ENCODE data around the gene NUP93. TPM values are rescaled to one million over a fixed set of nuclear protein-coding genes. Genes with fewer than 3 reads are reported as not detected.

Gene NUP93
- total RNA-seq, 4 donors from 2014 or later = 27.3 to 195 (median 31.4) TPM

- peaks cover 0 to 13% (median 0%) of the 10 kb centered on the region in 3 donors for H3K36me3 ChIP-seq
- TF ChIP-seq POLR2A (IDR thresholded peaks at IDR 0.05) (no peak), CTCF (IDR thresholded peaks at IDR 0.05) (no peak)
- H3K9me3 ChIP-seq = no peaks in the 10 kb centered on the region
- no peak for DNase-seq
- no peak overlapping the region for H3K27ac ChIP-seq
- no peak overlapping the region for H3K4me3 ChIP-seq
- no peaks in the 10 kb centered on the region for H3K4me1 ChIP-seq
- no peaks in the 10 kb centered on the region for H3K27me3 ChIP-seq
These were observed 29.0 kb downstream of the NUP93 start for GRCh38 chr16:56758930-56759329.

GRCh38 chr16:56763291-56763916 lies 33.5 kb downstream of the NUP93 start:
- no peak for TF ChIP-seq CTCF (IDR thresholded peaks at IDR 0.05)
- no peak for TF ChIP-seq POLR2A (IDR thresholded peaks at IDR 0.05)
- H3K36me3 ChIP-seq = peaks cover 0 to 17% (median 0%) of the 10 kb centered on the region in 3 donors
- no peaks in the 10 kb centered on the region for H3K27me3 ChIP-seq
- H3K4me1 ChIP-seq = no peaks in the 10 kb centered on the region
- no peak overlapping the region for H3K4me3 ChIP-seq
- H3K27ac ChIP-seq = no peak overlapping the region
- no peak for DNase-seq
- H3K9me3 ChIP-seq = no peaks in the 10 kb centered on the region

- Histone ChIP-seq H3K27ac (no peak overlapping the region), H3K4me3 (no peak overlapping the region), H3K27me3 (no peaks in the 10 kb centered on the region), H3K9me3 (no peaks in the 10 kb centered on the region), H3K4me1 (no peaks in the 10 kb centered on the region), H3K36me3 (peaks cover 0 to 13% (median 0%) of the 10 kb centered on the region in 3 donors)
- TF ChIP-seq POLR2A (IDR thresholded peaks at IDR 0.05) (no peak), CTCF (IDR thresholded peaks at IDR 0.05) (no peak)
- DNase-seq = no peak
These were observed 34.9 kb downstream of the NUP93 start for GRCh38 chr16:56764835-56765234.

GRCh38 chr16:56765949-56766348 lies 36.0 kb downstream of the NUP93 start:
- TF ChIP-seq POLR2A (IDR thresholded peaks at IDR 0.05) = no peak
- TF ChIP-seq CTCF (IDR thresholded peaks at IDR 0.05) = no peak
- no peak for DNase-seq

GRCh38 chr16:56767024-56767423 lies 37.1 kb downstream of the NUP93 start:
- Histone ChIP-seq H3K9me3 (no peaks in the 10 kb centered on the region), H3K27me3 (no peaks in the 10 kb centered on the region), H3K36me3 (peaks cover 0 to 4% (median 0%) of the 10 kb centered on the region in 3 donors), H3K4me3 (no peak overlapping the region), H3K4me1 (peaks cover 0 to 7% (median 0%) of the 10 kb centered on the region in 4 donors), H3K27ac (no peak overlapping the region)
- TF ChIP-seq CTCF (IDR thresholded peaks at IDR 0.05) (no peak), POLR2A (IDR thresholded peaks at IDR 0.05) (no peak)
- DNase-seq = no peak

More at GRCh38 chr16:56765949-56766348, 36.0 kb downstream of the NUP93 start:
- Histone ChIP-seq H3K9me3 (no peaks in the 10 kb centered on the region), H3K27ac (no peak overlapping the region), H3K27me3 (no peaks in the 10 kb centered on the region), H3K4me1 (no peaks in the 10 kb centered on the region), H3K4me3 (no peak overlapping the region), H3K36me3 (peaks cover 0 to 4% (median 0%) of the 10 kb centered on the region in 3 donors)
